Stimulated activated CD8-positive, alpha-beta memory T cell treated with anti-CD3 and anti-CD28 coated beads, Interleukin-7, amount 100 ng/mL, for 4 hours (primary cell): ENCODE measurements around the gene HLF.

Source experiments
- DNase-seq, 2 donors: peaks; one replicate each; pipeline ENCODE4 v3.0.0-alpha.2; 2020; ENCODE audit warnings: low read depth in 2 of 2

The HLF gene

DNA sequence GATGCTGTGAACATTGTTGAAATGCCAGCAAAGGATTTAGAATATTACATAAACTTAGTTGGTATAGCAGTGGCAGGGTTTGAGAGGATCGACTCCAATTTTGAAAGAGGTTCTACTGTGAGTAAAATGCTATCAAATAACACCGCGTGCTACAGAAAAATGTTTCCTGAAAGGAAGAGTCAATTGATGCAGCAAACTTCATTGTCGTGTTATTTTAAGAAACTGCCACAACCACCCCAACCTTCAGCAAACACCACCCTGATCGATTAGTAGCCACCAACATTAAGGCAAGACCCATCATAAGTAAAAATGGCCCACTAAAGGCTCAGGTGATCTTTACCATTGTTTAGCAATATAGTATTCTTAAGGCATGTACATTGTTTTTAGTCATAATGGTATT lies 27.3 kb downstream of the HLF start:
- DNase-seq, result no peak

DNA sequence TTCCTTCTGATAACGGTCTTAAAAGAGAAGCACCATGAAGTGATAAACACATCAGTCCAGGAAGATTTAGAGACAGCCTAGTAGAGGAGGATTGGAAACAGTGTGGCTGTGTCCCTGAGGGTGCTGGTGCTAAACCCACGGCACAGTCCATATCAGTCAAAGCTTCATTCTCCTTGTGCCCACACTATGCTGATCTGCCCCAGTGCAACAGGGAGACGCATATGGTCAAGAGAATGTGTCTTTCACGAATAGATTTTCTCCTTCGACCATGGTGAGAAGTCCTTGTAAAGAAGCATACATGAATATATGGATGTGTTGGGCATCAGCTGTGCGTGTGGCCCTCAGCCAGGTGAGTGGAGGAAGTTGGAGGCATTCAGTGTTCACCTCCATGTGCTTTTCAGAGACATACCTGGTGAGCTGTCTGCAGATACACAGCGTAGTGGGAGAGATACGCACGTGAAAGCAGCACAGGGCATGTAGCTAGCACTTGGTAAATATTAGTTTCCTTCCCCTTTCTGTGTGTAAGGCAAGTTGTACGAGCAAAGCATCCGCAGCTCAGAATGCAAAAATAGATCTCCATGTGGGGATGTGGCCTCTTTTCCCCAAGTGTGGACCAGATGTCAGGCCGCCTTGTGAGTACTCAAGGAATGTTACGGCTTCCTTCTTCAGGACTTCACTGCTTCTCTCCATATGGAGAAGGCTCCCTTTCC lies 29.4 kb downstream of the HLF start:
- no peak for DNase-seq

DNA sequence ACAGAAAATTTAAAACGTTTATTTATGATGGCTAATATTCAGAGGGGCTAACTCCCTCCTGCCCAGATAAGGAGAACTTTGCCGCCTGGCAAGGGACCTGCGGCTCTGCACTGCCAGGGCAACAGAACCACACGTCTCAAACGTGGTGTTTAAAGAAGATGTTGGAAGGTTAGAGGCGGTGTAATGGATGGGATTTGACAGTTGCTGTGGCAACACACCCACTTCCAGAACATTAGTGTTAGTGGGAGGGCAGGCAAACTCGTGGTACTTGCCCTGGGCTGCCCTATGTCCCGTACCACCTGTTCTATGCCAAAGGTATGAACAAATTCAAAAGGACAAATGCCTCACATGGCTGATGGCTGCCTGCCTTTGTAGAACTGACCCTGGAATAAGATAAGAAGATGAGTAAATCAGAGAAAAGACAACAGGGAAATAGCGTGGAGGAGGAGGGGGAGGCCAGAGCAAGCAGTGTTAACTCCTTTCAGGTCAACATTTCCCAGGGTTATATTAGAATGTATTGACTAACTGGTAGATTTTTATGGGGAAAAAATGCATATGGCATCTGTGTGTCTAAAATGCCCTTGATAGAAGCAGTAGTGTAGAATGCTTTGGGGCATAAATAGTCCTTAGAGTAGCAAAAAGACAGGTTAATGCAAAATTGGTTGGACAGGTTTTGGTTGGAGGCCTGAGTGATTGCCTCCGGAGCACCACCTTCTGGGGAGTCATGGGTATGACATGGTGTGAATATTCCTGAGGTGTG lies 30.8 kb downstream of the HLF start:
- peak; percentile 7 to 18 for DNase-seq

- DNase-seq, result no peak
These were observed 31.5 kb downstream of the HLF start for GRCh38 chr17:55296171-55296695.

DNA sequence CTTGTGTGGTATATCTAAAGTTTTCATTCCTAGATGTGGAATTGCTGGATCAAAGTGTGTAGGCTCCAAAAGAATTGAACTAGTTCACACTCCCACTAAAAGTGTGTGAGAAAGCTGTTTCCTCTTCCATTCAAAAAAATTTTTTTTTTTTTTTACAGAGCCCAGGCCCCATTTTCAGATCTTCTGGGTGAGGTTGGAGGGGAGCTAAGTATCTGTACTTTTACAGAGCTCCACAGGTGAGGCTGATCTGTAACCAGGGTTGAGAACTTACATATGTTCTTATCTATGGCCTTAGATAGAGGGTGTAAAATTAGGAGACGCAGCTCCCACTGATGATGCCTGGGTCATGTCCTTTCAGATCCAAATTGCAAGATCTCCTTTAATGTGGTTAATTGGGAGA lies 31.9 kb downstream of the HLF start:
- DNase-seq, result no peak

- no peak for DNase-seq
These were observed 33.5 kb downstream of the HLF start for GRCh38 chr17:55298111-55298730.

DNA sequence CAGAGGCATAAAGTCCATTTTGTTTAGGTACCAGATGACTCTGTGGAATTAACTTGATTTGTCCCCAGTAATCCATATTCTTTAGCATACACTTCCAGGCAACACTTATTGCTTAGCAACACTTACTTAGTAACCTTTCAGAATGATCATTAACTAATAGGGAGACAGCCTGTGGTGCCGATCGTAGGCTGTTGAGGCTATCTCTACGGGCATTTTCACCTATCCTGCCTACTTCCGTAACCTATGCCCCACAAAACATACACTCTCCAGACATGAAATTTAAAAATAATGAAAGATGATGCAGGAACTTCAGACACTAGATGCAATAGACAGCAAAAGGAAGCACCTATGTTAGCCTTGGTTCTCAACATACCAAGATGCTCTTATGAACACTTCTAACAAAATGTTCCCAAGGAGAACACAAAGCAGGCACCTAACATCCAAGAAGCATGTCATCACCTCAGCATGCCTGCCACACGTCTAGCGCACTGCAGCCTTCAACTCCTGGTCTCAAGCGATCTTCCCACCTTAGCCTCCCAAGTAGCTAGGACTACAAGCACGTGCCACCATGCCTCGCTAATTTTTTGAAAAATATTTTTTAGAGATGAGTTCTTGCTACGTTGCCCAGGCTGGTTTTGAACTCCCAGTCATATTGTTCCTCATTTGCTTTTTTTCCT lies 34.5 kb downstream of the HLF start:
- DNase-seq, result no peak

DNA sequence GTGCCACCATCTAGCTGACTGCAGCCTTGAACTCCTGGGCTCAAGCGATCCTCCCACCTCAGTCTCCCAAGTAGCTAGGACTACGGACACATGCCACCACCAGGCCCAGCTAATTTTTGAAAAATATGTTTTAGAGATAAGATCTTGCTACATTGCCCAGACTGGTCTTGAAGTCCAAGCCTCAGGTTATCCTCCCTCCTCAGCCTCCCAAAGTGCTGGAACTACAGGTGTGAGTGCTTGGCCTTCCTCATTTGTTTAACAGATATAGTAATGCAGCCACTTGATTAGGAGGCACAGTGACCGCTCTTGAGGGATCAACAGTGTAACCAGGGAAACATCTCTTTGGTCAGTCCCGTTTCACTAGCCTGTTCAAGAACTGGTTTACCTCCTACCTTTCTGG lies 35.1 kb downstream of the HLF start:
- DNase-seq, result no peak

- no peak for DNase-seq
These were observed 35.9 kb downstream of the HLF start for GRCh38 chr17:55300479-55301290.

DNA sequence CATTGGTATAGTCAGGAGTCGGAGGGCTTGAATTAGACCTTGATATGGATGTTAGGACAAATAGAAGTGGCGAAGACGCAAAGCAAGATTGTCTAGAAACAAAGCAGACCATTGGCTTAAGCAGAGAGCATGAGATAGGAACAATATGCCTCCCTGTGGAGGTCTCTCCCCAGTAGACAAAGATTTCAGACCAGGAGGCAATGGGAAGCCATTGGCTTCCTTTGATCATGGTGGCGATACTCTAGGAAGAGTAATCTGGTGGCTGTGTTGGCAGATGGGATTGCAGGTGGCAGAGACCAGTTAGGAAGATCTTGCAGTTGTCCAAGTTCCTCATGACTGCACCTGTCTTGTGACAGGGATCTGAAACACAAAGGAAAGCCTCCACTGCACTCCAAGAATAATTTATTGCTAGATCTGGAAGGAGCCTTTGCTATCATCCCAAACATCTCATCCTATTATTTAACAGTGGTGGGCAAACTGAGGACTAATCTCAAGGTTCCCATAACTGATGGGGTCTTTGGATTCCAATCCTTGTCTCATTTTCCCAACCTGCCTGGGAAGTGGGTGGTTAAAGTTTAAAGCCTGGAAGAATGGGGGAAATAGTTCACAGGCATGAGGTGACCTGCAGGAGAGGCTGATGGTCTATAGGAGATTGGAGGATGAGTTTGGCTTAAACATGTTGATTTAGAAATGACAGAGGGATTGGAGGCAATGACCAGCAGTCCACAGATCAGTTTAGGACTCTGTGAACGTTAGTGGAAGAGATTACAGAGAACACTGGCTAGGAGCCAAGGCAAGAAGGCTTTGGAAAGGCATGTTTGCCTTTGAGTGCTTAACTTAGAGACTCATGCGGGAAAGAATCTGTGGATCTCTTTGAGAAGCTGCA lies 37.0 kb downstream of the HLF start:
- DNase-seq, result no peak

DNA sequence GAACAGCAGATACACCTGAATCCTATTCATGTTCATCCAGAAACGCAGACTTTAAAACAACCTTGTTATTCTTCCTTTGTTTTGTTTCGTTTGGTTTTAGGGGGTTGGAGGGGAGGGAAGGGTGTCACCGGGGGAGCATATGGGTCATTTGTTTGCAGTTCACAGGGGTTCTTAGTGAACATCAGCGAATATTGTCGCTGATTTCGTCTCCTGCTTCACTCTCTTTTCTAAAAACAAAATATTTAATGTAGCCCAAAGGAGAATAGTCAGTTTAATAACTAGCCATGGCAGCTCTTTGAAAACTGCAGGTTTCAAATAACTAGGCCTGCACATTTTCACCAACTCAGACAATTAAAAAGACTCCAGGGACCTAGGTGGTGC lies 37.6 kb downstream of the HLF start:
- DNase-seq, result no peak

- DNase-seq, result no peak
These were observed 38.3 kb downstream of the HLF start for GRCh38 chr17:55303008-55303493.

DNA sequence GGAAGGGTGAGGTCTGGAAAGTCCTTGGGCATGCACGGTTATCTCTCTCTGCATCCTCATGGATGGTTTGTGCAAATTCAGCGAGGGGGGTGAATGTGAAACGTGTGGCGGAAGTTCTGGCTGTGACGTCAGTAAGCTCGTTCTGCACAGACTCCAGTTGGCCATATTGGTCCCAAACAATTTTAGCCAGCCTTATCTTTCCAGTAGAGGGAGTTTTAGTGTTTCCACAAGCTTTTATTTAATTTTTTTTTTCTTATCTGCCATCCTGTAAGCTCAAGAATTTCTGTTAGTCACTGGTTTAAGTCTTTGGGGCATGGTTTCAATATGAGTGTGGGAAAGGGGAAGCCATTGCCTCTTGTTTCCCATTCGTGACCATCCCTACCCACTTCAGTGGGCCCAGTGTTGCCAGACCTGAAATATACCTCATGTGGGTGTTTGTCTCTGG lies 39.0 kb downstream of the HLF start:
- DNase-seq, result no peak

GRCh38 chr17:55304171-55304859 lies 39.6 kb downstream of the HLF start:
- no peak for DNase-seq

DNA sequence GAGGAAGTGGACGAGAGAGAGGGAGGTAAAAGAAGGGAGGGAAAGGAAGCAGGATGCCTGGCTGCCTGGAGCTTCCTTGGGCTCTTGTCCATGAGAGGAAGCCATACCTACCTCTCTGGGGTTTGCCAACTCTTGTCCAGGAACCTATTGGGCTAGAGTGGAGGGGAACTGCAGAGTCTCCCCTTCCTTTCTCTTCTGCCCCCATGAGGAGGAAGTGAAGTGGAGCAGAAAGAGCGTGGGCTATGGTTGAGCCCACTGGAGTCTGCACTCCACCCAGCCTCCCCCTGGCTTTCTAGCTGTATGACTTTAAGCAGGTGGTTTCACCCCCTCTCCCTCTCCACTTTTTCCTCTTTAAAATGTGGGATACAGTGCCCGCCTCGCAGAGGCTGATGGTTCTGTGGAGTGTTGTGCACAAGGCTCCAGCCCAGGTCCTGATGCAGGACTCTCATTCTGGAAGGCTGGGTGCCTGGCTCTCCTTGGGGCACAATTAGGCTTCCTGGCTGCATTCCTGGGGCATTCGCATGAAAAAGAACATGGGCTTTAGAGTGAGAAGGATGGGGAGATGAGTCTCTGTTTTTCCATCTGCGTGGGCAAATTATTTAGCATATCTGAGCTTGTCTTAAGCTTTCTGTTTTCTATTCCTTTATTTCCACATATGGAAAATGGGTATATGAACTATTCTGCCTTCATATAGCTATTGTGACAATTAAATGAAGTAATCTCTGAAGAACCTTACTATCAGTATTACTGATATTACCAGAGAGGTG lies 40.7 kb downstream of the HLF start:
- no peak for DNase-seq

DNA sequence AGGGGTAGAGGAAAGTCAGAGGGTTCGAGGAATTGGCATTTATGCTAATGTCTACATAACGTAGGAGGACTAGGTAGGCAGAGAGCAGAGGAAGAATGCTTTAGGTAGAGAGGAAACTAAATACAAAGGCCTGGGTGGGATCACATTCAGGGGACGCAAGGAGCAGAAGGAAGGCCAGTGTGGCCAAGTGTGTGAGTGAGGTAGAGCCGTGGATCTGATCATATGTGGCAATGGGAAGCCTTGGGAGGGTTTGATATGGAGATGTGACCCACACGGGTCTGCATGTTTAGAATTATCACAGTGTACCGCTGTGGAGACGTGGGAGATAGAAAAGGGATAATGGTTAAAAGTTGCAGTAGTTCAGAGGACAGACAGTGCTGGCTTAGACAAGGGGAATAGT lies 43.1 kb downstream of the HLF start:
- DNase-seq, result no peak

DNA sequence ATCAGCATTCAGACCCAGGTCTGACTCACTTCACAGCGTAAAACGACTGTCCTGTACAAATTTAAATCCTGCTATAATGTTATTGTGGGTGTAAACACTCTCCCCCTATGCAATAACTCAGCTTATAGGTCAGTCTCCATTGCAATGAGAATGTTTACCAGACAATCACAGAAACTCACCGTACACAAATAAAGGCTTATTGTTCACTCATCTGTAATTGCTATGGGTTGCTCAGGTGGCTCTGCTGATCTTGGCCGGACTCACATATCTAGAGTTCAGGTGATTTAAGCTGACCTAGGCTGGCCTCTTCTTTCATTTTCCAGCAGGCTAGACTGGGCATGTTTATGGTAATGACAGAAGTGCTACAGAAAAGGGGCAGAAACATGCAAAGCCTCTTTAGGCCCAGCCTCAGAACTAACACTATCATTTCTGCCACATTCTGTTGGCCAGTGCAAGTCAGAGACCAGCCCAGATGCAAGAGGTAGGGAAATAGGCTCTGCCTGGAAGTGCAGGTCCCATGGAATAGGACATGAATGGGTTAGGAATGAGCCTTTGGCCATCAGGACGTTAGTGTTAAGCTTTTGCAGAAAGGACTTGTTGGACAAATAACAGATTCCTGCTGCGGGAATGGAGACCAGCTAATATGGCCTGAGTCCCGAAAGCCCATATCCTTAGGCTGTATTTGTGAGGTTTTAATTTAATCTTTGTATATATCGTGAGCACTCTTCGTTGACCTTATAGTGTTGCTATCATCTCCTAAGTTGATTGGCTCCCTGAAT lies 44.0 kb downstream of the HLF start:
- DNase-seq, result no peak

GRCh38 chr17:55311767-55312375 lies 47.1 kb downstream of the HLF start:
- no peak for DNase-seq
